Astrocyte (in vitro differentiated cells and primary cell): ENCODE data around the gene PDIA5. TPM values are rescaled to one million over a fixed set of nuclear protein-coding genes. Genes with fewer than 3 reads are reported as not detected.

ENCODE experiments used
- DNase-seq: peaks from one replicate; pipeline ENCODE4 v3.0.0-alpha.2; 2010; ENCODE audit warnings: low read depth
- FAIRE-seq: peaks from 2 replicates; lab custom pipeline; 2011; peaks lifted over from hg19 to GRCh38; lab: Jason Lieb, UNC
- H2AFZ ChIP-seq: 2 replicates; pipeline ENCODE4 v1.6.0; 2012; ENCODE audit warnings: low read depth, low read length, inconsistent platforms
- H3K27ac ChIP-seq: 2 replicates; pipeline ENCODE4 v1.5.1; 2011; ENCODE audit warnings: low read depth, low read length, inconsistent platforms
- H3K27me3 ChIP-seq: 2 replicates; pipeline ENCODE4 v1.6.0; 2011; ENCODE audit warnings: low read length, inconsistent platforms; ENCODE audit not compliant: insufficient read depth
- H3K36me3 ChIP-seq: 2 replicates; pipeline ENCODE4 v1.5.1; 2011; ENCODE audit warnings: low read length, inconsistent platforms; ENCODE audit not compliant: insufficient read depth
- H3K4me1 ChIP-seq: 2 replicates; pipeline ENCODE4 v1.5.1; 2011; ENCODE audit warnings: low read length, inconsistent platforms; ENCODE audit not compliant: insufficient read depth
- H3K4me2 ChIP-seq: 2 replicates; pipeline ENCODE4 v1.6.0; 2012; ENCODE audit warnings: low read length, inconsistent platforms
- H3K4me3 ChIP-seq: 2 replicates; pipeline ENCODE4 v1.5.1; 2011; ENCODE audit warnings: low read depth, mild to moderate bottlenecking, low read length, inconsistent platforms; ENCODE audit not compliant: insufficient read depth
- H3K79me2 ChIP-seq: 2 replicates; pipeline ENCODE4 v1.6.0; 2012; ENCODE audit warnings: mild to moderate bottlenecking, low read length, inconsistent platforms; ENCODE audit not compliant: insufficient read depth
- H3K9ac ChIP-seq: 2 replicates; pipeline ENCODE4 v1.6.0; 2012; ENCODE audit warnings: mild to moderate bottlenecking, low read length, inconsistent platforms
- H3K9me3 ChIP-seq: 2 replicates; pipeline ENCODE4 v1.5.1; 2012; ENCODE audit warnings: low read depth, mild to moderate bottlenecking, low read length, inconsistent platforms; ENCODE audit not compliant: insufficient read depth
- H4K20me1 ChIP-seq: 2 replicates; pipeline ENCODE4 v1.6.0; 2012; ENCODE audit warnings: low read length, inconsistent platforms; ENCODE audit not compliant: insufficient read depth
- H3K27ac Mint-ChIP-seq: one replicate; pipeline ENCODE4 v1.8.0; 2021; ENCODE audit warnings: mild to moderate bottlenecking, mixed read lengths; ENCODE audit not compliant: unreplicated experiment
- H3K27me3 Mint-ChIP-seq: one replicate; pipeline ENCODE4 v1.8.0; 2021; ENCODE audit warnings: low read depth, mixed read lengths; ENCODE audit not compliant: unreplicated experiment
- H3K36me3 Mint-ChIP-seq: one replicate; pipeline ENCODE4 v1.8.0; 2021; ENCODE audit warnings: low read depth, mixed read lengths; ENCODE audit not compliant: unreplicated experiment
- H3K4me1 Mint-ChIP-seq: one replicate; pipeline ENCODE4 v1.8.0; 2021; ENCODE audit warnings: low read depth, mixed read lengths; ENCODE audit not compliant: unreplicated experiment
- H3K4me3 Mint-ChIP-seq: one replicate; pipeline ENCODE4 v1.8.0; 2021; ENCODE audit warnings: mild to moderate bottlenecking, moderate library complexity, mixed read lengths; ENCODE audit not compliant: unreplicated experiment
- H3K9me3 Mint-ChIP-seq: one replicate; pipeline ENCODE4 v1.8.0; 2021; ENCODE audit warnings: mild to moderate bottlenecking, mixed read lengths; ENCODE audit not compliant: unreplicated experiment
- CTCF ChIP-seq: IDR thresholded peaks from 2 replicates; pipeline ENCODE4 v1.5.1; 2011; ENCODE audit warnings: low read depth, mild to moderate bottlenecking, inconsistent platforms, low read length, moderate library complexity; ENCODE audit not compliant: insufficient read depth
- EZH2 ChIP-seq: IDR thresholded peaks from 2 replicates; pipeline ENCODE4 v1.6.1; 2012; ENCODE audit warnings: mild to moderate bottlenecking, low read length, inconsistent platforms; ENCODE audit not compliant: insufficient read depth
- total RNA-seq: library from RNA; stranded (reverse); gene quantifications from 2 replicates; pipeline ENCODE4 v1.2.1, GENCODE V29; 2021

Gene PDIA5
- total RNA-seq, 1 donor from 2014 or later: 77.5 TPM

- peak overlapping the region; percentile 26 for H3K27ac Mint-ChIP-seq
- Histone ChIP-seq H3K9ac (no peak overlapping the region), H2AFZ (no peak overlapping the region), H4K20me1 (peaks cover 53% of the 10 kb centered on the region), H3K4me2 (no peak overlapping the region), H3K79me2 (no peaks in the 10 kb centered on the region), H3K4me1 (no peaks in the 10 kb centered on the region), H3K9me3 (no peaks in the 10 kb centered on the region), H3K36me3 (peaks cover 23% of the 10 kb centered on the region), H3K27ac (no peak overlapping the region), H3K27me3 (no peaks in the 10 kb centered on the region), H3K4me3 (no peak overlapping the region)
- no peak for TF ChIP-seq EZH2
- TF ChIP-seq CTCF: no peak
- H3K27me3 Mint-ChIP-seq: no peaks in the 10 kb centered on the region
- DNase-seq (peak; percentile 44), FAIRE-seq (peak; percentile 13)
- peaks cover 39% of the 10 kb centered on the region for H3K4me1 Mint-ChIP-seq
- H3K4me3 Mint-ChIP-seq: no peak overlapping the region
- peaks cover 54% of the 10 kb centered on the region for H3K36me3 Mint-ChIP-seq
- no peaks in the 10 kb centered on the region for H3K9me3 Mint-ChIP-seq
These were observed 55.9 kb downstream of the PDIA5 start for GRCh38 chr3:123122525-123123315.

- Histone ChIP-seq H2AFZ (no peak overlapping the region), H3K9ac (no peak overlapping the region), H3K79me2 (no peaks in the 10 kb centered on the region), H3K4me3 (no peak overlapping the region), H3K9me3 (no peaks in the 10 kb centered on the region), H3K27me3 (no peaks in the 10 kb centered on the region), H4K20me1 (peaks cover 51% of the 10 kb centered on the region), H3K36me3 (peaks cover 19% of the 10 kb centered on the region), H3K27ac (no peak overlapping the region), H3K4me2 (no peak overlapping the region), H3K4me1 (no peaks in the 10 kb centered on the region)
- H3K4me1 Mint-ChIP-seq: peaks cover 39% of the 10 kb centered on the region
- FAIRE-seq: no peak
- no peak for DNase-seq
- H3K4me3 Mint-ChIP-seq: no peak overlapping the region
- no peak overlapping the region for H3K27ac Mint-ChIP-seq
- H3K9me3 Mint-ChIP-seq: no peaks in the 10 kb centered on the region
- TF ChIP-seq CTCF (no peak), EZH2 (no peak)
- H3K27me3 Mint-ChIP-seq: no peaks in the 10 kb centered on the region
- peaks cover 46% of the 10 kb centered on the region for H3K36me3 Mint-ChIP-seq
These were observed 57.1 kb downstream of the PDIA5 start for GRCh38 chr3:123123716-123124616.
